GM21390 (cell line): Measurements from ENCODE around the gene PDX1.

Experiments used
- ATAC-seq: cut with Tn5 transposase; IDR thresholded peaks from one replicate; pipeline ENCODE4 v1.9.1; 2021; ENCODE audit not compliant: unreplicated experiment

Gene PDX1

DNA sequence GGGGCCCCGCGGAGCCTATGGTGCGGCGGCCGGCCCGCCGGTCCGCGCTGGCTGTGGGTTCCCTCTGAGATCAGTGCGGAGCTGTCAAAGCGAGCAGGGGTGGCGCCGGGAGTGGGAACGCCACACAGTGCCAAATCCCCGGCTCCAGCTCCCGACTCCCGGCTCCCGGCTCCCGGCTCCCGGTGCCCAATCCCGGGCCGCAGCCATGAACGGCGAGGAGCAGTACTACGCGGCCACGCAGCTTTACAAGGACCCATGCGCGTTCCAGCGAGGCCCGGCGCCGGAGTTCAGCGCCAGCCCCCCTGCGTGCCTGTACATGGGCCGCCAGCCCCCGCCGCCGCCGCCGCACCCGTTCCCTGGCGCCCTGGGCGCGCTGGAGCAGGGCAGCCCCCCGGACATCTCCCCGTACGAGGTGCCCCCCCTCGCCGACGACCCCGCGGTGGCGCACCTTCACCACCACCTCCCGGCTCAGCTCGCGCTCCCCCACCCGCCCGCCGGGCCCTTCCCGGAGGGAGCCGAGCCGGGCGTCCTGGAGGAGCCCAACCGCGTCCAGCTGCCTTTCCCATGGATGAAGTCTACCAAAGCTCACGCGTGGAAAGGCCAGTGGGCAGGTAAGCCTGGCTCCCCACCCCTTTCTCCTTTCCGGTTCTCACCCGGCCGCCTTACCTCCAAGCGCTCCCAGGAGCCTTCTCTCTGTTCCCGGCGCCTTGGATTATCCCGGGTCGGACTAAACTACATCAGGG is at the start of gene PDX1:
TSS of gene PDX1 (plus strand) at position 67 of the 743 bp plus-strand sequence. CDS start at position 206, 139 bp downstream.
- ATAC-seq = no peak

- ATAC-seq = no peak
These were observed 41.5 kb upstream of the PDX1 start for GRCh38 chr13:27878274-27878673.

DNA sequence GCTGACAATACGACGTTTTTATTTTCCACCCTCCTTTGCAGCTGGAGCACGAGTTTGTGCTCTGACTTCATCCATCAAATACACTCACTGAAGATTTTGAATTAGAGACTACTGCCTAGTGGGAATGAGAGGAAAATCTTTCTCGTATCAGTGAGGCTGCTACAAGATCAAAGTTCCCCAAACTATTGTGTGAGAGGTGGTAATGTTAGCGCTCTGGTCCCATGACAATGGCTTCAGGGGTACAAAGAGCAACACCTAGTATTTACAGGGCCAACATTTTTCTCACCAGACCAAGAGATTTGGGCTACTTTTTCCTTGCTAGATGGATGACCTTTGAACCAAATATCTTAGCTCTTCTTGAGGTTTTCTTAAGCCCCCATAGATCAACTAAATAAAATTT is 30.3 kb upstream of the PDX1 start:
- no peak for ATAC-seq

- ATAC-seq = no peak
These were observed 23.1 kb upstream of the PDX1 start for GRCh38 chr13:27896726-27897125.

DNA sequence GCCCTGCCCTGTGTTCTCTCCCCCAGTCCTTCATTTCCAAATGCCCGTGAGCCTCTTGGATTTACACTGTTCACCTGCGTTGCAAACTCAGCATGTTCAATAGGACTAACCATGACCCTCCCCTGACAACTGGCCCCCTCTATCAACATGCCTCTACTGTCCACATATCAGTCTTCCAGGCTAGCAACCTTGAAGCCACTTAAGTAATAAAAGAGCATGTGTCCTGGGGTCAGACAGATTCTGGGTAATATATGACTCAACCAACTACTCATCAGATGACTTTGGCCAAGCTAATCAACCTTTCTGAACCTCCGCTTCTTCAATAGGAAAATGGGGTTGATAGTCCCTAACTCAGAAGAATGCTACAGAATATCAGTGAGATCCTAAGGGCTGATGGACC is 15.1 kb upstream of the PDX1 start:
- ATAC-seq = no peak

- ATAC-seq = no peak
These were observed 14.2 kb upstream of the PDX1 start for GRCh38 chr13:27905650-27906049.

GRCh38 chr13:27907121-27907787 is 12.5 kb upstream of the PDX1 start:
- ATAC-seq = no peak

- ATAC-seq = no peak
These were observed 10.4 kb upstream of the PDX1 start for GRCh38 chr13:27909378-27909777.

GRCh38 chr13:27911521-27911920 is 8.3 kb upstream of the PDX1 start:
- ATAC-seq = no peak

DNA sequence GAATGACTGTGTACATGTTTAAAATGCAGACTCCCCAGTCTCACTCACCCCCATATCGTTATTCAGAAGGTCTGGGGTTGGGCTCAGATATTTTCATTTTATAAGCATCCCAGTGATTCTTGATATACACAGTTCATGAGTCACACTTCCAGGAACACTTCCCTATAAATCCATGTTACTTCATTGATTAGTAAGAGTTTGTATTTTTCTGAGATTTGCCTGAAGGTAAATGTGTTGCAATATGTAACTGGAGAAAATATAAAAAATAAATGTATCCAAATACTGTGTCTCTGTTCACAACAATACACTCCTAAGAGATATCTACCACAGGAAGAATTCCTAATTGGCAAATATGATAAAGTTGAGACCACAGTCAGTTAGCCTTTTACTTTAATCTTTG is 6.6 kb upstream of the PDX1 start:
- ATAC-seq = no peak

DNA sequence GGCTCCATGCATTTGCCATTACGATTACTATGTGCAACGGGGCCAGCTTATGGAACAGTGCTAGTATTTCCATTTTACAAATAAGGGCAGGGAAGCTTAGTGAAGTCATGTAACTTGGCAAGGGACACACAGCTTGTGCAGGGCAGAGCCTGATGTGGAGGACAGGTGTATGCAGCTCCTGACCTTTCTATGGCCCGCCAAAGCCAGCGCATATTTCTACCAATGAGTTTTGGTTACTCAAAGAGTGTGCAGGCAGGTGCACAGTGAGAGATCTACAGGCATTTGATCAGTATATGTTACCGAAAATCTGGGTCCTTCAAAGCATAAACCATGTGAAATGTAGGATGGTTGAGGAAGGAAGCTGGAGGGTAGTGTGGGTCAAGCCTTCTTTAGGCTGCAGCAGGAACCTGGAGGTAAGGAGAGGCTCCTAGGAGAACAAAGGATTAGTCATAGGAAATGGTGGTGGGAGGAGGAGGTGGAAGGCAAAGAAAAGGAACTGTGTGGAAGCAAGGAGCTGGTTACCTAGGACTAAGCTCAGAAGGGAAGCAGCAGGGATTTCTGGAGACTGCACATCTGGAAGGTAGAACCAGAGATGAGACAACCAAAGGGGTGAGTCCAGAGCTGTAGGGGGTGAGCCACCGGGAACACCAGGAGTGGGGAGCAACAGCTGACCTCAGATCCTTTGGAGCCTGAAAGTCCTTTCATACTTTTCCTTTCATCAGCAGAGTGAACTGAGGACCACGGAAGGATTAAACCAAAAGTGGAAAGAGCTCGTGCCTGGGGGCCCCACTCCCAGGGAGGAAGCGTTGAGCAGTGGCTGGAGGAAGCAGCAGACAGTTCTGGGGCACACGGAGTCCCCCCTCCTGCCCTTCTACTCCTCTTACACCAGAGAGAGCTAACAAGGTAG is 4.2 kb upstream of the PDX1 start:
- ATAC-seq = no peak

- ATAC-seq = no peak
These were observed 2.5 kb upstream of the PDX1 start for GRCh38 chr13:27917121-27917947.

GRCh38 chr13:27918041-27918917 is 1.5 kb upstream of the PDX1 start:
- ATAC-seq = no peak

GRCh38 chr13:27918918-27919658 is 712 bp upstream of the PDX1 start:
- ATAC-seq = no peak

DNA sequence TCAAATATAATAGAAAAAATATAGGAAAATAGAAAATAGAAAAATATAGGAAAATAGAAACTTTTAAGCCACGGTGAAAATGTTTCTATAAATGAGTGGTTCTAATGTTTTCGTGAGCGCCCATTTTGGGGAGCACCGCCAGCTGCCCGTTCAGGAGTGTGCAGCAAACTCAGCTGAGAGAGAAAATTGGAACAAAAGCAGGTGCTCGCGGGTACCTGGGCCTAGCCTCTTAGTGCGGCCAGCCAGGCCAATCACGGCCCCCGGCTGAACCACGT is 204 bp upstream of the PDX1 start:
- ATAC-seq = no peak

DNA sequence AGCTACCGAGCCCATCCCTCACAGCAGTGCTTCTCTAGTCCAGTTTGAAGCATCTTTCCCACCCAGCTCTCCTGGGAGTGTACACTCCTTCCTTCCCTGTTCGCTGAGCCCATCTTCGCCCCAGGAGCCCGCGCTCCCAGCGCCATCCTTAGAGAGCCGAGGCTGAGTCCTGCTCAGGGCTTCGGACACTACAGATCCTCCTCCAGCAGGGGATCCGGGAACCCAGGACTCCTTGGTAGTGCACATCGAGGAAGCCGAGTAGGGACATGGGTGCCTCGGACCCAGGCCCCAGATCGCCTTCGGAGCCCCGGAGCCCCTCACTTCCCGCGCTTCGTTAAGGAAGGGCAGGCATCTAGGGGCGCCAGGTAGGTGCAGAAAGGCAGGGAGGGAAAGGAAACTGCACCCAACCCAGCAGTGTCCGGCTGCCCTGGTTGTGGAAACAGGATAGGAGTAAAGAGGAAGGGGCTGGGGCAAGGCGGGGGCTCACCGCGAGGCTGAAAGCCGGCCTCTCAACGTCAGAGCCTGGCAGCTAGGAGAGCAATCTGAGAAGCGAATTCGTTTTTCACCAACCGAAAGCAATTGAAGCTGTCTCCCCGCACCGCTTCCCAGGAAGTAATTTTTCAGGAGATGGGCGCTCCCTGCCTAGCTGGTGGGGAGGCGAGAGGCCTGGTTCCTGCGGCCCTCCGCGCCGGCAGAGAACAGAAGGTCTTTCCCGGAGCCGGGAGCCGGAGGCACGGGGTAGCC is 1.0 kb downstream of the PDX1 start:
- no peak for ATAC-seq

DNA sequence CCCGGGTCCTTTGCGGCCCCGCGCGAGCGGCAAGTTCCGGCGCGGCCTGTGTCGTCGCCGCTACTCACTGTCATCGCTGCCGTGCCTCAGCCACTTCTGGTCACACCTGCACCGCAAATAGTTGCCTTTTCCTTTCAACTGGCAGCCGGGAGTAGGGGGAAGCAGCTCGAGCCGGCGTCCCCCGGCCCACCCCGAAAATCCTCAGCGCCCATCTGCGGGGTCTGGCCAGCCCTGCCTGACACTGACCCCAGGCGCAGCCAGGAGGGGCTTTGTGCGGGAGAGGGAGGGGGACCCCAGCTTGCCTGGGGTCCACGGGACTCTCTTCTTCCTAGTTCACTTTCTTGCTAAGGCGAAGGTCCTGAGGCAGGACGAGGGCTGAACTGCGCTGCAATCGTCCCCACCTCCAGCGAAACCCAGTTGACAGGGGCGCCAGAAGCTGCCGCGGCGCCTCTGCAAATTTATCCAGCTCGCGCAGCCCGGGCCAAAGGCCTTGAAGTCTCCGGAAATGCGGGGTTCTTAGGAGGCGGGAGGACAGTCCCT is 1.7 kb downstream of the PDX1 start:
- no peak for ATAC-seq
